ENCODE measurements around the gene VWA3B.
"Not testable (repeated sequence)": the region's sequence is repeated elsewhere in the genome, so short reads cannot be mapped to it uniquely, and the experiment has no call there.

The VWA3B gene

DNA sequence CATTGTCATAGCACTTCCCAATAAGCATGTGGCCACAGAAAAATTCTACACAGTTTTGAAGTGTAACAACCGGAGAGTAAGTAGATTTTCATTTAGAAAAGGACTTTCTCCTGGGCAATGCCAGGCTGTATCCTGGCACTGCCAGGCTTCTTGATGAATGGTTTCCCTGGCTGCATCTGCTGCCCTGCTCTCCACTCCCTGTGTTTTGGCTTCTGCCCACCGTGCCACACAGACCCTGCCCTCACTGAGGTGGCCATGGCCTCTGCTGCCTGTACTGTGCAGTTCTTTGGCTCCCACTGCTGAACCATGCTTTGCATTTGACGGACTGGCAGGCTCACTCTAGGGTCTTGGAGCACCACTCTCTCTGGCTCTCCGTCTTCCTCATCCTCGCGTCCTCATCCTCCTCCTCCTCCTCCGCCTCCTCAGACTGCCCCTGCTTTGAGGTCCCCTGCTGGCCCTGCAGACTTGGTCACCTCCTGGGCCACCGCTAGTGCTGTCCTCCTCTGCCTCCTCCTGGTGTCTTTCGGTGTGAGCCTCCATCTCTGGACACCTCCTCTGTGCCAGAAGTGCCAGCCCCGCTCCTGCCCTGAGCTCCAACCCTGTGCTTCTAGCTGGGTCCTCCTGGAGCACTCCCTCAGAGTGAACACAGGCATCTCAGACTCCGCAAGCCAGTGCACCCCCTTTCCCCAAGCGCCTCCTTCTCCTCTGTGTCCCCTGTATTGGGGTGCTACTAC, 213.3 kb downstream of the VWA3B start:
- DNase-seq = no peak

DNA sequence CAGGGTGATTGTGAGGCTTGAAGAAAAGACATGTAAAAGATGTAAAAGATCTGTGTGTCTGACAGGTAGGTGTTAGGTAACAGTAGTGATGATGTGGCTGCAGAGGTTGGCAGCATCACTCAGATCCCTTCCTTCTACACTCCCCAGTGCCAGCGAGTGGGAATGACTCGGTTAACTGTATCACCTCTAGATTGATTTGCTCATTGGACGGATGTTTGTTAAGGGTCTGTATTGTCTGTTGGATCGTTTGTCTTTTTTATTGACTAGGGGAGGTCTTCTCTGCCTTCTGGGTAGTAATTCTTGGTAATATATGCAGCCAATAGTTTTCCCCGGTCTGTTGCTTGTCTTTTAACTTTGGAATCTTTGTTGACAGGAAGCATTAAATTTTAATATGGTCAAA, 214.5 kb downstream of the VWA3B start:
- no peak for DNase-seq

DNA sequence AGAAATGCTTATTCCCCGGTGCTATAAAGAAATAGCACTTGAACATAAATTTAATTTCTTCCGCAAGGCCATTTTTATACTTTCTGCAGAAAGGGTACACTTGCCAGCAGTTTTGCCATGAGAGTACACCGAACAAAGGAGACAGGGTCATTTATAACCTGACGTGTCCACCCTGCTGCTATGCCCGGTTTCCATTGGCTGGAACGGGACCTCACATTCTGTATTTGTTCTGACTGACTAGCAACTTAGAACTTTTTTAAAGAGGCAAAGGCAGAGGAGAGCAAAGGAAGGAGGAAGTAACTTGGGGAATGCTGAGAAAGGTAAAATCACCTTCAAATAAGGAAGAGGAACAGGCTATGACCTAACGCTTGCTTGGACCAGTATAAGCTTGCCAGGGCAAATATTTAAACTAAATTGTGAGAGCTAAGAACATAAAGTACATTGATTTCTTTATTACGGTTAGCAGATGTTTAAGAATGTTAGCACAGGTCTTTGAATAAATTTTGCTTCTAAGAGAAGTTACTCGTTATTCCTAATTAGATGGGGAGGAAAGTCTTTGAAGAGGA, 220.2 kb downstream of the VWA3B start:
- DNase-seq = not testable (repeated sequence)

DNA sequence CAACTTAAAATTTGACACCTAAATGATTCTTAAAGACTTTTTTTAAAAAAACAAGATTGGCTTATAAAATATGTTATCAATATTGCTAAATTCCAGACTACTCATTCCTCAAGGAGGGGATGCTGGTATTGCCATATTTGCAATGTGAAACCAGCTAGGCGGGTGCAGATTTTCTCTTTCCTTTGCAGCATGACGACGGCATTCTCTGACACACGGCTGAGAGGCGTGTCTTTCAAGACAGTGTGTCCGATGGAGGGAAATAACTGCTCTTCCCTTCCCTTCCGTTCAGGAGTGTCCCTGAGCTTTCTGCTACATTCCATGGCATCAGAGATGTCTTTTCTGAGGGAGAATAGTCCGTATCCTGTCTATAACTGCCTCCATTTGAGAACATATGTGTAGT, 221.1 kb downstream of the VWA3B start:
- DNase-seq = no peak

DNA sequence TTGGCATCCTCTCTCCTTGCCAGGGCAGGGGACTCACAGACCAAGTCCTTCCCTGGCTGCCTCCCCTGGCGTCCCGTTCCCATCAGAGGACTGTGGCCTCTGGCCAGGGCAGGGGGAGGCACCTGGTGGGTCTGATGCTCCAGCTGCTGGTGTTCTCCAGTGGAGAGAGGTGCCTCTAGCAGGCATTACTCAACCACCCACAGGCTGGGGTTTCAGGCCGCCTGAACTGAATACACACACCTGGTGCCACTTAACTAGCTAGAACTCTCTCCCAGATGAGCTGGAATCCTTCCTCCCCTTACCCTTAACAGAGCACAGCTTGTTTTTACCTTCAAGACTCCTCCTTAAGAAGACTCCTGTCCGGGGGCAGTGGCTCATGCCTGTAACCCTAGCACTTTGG, 221.6 kb downstream of the VWA3B start:
- no peak for DNase-seq

DNA sequence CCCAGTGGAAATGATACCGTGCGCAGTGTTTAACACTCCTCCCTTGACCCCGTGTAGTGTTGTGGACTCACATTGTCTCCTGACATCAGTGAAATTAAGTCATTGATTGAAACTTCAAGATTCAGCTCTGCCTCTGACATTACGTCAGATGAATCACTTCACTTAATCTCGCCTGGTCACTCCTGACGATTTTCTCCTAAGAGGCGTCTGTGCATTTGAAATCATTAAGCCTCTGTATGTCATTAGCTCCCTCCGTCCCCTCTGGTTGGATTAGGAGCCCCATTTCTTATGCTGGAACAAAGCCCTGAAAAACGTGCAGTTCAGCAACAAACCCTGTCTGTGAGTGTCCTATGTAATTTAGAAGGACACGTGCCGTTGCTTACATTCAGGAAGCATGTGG, 222.6 kb downstream of the VWA3B start:
- DNase-seq = no peak

DNA sequence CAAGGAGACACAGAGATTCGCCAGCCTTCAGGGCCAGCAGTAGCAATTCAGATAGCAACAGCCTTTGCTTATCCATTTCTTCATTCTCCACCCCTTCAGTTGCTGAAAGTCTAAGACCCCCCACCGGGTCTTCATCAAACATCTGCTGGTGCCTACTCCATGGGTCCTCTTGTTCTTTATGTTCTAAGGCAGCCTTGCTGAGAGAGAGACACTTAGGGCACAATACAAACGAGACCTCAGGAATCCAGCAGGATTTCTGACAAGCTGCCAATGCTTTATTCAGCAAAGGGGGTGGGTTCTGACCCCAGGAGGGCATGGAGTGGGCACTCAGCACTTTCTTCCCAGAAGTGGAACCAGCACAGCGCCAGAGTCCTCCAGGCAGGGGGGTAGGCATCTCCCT, 223.0 kb downstream of the VWA3B start:
- no peak for DNase-seq

DNA sequence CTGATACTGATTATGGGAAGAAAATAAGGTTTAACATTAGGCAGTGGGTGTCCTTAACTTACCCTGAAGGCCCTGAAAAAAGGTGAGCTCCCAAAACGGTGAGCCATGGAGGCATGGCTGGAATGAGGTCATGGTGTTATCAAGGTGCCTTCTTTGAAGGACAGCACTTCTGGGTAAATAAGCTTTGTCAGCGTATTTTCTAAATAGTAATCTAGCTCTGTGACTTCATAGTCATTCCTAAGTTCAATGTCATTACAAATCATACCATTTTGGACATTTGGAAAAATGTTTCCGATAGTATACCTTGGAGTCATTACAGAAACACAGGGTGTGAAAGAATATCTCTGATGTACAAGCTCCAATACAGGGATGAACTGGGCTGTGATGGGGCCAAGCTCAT, 224.1 kb downstream of the VWA3B start:
- DNase-seq = no peak

DNA sequence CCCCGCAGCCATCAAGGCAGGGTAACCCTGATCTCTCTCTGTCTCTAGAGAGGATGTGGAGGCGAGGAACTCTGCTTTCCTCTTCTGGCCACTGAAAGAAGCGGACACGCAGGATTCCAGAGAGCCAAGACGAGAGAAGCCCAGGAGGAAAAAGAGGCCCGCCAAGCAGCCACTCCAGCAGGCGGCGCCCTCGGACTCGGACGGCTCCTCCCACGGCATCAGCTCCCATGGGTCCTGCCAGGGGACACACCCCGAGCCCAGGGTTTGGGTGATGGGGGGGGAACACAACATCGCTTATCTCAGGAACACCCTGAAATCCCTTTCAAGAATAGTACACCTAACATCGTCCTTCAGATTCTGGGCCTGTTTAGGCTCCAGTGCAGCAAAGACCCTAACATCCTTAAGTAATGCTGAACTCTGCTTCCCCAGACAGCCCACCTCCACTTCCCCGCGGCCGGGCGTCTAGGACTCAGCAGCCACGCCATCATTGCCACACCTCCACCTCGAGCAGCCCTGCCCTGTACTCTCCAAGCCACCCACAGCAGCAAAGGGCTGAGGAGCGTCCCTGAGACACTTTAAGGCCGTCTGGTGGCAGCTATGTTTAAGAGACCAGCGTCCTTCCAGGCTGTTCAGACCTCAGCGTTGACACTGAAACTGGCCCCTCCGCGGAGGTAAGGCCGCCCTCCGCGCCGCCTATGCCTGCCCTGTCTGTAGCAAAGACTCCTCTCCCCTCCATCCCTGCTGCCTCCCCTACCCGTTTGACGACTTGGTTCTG, 225.0 kb downstream of the VWA3B start:
- DNase-seq = no peak

DNA sequence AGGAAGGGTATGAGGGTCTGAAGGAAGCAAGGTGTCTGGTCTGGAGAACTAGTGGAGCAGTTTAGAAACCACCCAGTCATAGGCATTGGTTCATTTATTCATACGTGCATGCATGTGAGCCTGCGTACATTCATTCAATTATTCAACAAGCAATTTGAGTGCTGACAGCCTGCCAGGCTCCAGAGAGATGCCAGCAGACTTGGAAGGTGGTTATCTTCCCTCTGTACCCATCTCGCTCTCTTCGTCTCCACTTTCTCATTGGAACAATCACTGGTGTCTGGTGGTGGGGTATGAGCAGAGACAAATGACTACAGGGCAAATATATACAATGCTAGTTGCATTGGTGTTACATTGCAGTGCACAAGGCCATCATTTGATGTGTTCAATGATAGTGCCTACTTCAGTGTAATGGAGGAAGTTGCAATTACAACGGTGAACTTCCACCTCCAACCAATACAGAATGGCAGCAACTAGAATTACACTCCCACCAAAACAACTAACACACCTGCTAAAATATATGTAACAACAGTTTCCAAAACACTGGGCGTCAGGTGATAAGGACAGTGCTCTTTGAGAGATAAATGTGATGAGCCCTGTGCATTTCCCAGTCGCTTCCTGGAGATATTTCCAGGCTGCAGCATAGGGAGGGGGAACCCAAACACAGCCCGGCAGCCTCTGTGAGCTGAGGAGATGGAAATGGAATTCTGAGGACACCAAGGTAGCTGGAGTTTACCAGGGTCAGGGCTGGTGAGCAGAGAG, 226.7 kb downstream of the VWA3B start:
- no peak for DNase-seq

DNA sequence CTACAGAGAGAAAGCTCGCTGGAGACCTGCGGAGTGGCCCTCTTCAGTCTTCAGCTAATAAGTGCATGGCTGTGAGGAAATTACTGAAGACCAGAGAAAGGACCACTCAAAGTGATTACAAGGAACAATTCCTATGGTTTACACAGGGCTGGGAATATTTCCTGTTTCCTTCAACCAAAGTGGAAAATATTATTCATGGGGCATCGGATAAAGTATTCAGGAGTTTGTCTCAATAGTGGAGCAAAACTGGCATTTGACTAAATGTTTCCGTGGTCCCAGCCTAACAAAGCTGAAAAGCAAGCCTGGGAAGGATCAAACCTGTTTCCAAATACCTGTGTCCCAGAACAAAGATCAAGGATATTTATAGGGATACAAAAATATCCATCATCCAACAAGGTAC, 227.3 kb downstream of the VWA3B start:
- no peak for DNase-seq

DNA sequence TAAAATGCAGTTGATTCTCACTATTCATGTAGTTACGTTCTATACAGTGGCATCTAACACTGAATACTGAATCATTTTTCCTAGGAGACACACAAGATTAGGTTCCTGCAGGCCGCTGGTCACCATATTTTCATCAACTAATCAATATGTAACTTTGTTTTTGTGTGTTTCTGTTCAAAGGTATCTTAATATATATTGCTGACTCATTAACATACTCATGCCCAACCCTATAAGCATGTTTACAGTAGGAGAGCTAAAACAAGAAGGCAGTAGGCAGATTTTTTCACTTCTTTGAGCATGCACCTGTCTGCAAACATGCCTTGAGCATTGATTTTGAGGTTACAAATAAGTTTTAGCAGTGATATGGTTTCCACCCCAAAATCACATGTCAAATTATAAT, 229.0 kb downstream of the VWA3B start:
- no peak for DNase-seq

DNA sequence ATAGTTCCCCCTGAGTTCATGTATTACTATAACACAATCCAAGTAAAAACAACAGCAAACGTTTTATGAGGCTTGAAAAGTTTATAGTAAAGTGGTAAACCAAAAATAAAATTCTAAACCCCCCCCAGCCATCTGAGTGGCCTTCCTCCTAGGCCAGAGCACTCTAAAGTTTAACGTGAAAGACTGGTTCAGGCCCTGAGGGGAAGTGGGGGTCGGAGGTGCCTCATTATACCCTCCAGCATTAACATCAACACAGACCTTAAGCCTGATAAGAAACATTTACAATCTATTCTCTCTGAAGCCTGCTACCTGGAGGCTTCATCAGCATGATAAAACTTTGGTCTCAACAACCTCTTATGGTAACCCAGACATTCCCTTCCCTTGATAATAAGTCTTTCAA, 230.2 kb downstream of the VWA3B start:
- no peak for DNase-seq

DNA sequence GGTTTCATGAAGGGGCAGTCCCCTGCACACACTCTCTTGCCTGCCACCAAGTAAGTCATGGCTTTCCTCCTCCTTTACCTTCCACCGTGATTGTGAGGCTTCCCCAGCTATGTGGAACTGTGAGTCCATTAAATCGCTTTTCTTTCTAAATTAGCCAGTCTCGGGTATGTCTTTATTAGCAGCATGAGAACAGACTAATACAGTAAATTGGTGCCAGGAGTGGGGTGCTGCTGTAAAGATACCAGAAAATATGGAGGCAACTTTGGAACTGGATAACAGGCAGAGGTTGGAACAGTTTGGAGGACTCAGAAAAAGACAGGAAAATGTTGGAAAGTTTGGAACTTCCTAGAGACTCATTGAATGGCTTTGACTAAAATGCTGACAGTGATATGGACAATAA, 233.2 kb downstream of the VWA3B start:
- not testable (repeated sequence) for DNase-seq

DNA sequence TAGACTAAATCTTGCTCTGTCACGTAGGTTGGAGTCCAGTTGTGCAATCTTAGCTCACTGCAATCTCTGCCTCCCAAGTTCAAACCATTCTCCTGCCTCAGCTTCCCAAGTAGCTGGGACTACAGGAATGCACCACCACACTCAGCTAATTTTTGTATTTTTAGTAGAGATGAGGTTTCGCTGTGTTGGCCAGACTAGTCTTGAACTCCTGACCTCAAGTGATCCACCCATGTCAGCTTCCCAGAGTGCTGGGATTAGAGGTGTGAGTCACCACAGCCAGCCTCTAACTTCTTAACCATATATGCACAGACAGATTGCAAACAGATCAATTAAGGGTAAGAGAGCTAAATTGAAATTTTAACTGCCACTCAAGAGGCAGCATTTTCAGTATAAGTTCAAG, 237.2 kb downstream of the VWA3B start:
- no peak for DNase-seq

DNA sequence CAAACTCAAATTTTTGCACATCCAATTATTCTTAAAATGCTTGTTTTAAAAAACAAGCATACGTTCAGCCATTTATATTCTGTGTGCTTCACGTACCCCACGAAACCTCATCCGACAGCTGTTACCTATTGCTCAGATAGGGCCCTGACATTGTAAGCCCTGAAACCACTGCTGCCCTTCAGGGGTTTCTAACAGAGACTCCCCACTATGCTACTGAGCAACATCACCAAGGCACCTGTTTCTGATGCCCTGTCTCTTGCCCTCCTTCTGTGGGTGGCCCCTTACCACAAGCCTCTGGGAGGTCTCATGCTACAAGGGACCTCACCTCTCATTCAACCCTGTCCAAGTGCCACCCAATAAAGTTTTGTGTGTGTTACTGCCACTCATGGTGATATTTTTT, 240.8 kb downstream of the VWA3B start:
- no peak for DNase-seq

DNA sequence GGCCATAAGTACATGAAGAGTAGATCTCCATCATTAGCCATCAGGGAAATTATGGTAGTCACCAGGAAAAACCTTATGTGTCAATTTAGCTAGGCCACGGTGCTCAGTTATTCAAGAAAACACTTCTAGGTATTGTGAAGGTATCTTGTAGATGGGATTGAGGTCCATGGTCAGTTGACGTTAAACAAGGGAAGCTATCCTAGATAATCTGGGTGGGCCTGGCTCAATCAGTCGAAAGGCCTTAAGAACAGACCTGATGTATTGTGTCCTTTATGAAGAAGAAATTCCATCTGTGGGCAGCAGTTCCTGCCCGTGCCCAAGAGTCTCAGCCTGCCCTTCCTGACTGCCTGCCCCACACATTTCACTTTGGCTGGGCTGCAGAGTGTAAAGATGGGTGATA, 242.6 kb downstream of the VWA3B start:
- no peak for DNase-seq

DNA sequence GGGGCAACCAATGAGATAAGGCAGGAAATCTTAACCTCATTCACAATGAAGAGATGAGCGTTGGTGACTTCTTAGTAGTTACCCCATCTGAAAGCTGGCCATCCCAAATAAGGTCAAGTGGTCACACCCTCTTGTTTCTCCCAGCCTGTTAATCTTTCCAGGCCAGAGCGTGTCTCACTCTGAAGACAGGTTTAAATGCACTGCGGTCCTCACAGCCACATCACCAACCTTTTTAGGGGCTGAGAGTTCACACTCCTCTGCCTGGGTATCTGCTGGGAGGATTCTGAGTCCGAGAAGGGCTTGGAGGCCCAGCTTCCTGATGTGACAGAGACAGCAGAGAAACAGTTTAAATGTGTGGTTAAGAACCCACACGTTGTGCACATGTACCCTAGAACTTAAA, 246.0 kb downstream of the VWA3B start:
- no peak for DNase-seq

DNA sequence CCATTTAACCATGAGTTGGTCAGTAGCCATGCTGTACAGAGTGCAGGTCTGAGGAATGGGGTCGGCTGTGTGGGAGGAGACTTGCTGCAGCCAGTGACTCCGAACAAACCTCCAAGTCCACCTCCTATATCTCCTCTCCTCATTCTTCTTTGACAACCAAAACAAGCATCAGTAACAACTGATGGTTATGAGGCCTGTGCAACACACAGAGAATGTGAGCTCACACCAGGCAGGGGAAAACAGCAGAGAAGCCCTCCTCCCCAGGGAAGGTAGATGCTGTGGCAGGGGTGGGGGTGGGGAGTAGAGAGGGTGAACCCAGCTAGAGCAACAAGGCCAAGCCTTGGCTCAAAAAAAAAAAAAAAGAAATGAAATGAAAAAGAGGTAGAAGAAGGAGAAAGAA, 247.0 kb downstream of the VWA3B start:
- no peak for DNase-seq

DNA sequence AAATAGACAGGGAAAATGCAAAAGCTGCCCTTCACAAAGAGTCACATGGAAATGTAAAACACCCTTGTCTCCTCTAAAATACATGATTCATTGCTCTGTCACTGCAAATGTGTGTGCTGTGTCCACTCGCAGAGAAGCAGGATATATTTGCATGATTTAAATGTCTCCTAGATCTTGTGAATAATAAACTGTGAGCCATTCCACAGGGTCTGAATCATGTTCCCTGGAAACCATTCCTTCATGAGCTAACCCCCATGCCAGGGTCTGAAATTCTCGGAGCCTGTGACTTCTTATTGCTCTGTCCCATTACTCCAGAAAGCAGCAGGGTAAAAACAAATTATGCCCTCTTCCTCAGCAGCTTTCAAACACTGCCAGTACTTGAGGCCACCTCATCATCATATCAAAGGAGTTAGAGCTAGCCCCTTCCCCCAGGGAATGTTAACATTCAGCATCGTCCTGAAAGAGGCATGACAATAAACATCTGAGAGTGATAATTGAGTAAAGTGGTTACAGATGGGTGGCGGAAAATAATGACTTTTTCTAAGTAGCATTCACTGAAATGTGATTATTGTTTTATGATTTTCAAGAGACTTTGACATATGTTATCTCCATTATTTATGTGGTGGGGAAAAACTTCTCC, 247.6 kb downstream of the VWA3B start:
- DNase-seq = no peak

DNA sequence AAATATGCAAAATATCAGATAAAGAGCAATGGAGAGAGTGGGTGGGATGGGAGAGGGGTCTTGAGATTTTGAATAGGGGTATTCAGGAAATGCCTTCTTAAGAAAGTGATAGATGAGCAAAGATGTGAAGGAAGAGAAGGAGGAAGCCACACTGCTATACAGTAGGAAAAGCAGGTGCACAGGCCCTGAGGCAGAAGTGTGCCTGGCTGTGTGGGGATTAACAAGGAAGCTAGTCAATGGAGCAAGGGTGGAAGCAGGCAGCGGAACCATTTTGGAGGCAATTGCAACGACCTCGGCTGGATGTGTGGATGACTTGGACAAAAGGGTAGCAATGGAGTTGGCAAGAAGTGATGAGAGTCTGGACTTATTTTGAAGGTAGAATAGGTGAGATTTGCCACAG, 248.3 kb downstream of the VWA3B start:
- DNase-seq = no peak

DNA sequence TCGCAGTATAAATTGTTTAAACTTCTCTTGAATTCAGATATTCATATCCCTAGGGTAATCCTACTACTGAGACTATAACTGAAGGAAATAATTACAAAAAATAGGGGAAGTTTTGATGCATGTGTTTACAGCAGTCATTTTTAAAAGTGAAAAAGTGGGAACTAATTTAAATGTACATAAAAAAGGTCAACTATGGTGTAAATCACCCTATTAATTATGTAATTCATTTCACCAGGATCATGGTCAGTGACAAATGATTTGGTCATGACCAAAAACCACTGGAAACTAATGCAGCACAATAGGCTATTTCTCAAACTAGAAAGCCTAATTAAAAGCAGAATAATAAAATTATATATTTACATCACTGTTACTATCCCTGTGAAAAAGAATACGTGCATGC, 254.3 kb downstream of the VWA3B start:
- no peak for DNase-seq

DNA sequence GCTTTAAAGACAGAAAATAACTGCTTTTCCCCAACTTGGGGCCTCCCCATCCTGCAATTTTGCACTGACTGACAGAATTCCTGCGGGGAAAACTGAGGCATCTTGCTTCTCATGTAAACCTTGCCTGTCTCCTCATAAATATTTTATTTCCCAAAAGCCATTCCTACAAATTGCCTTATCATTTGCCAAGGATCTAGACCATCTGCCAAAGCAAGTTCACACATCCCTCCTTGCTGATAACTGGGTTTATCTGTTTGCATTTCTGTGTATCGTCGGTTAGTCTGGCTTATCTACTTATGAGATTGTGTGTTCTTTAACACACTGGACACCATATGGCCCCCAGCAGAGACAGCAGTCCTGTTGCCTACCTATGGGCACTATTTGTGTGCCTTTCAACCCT, 256.3 kb downstream of the VWA3B start:
- DNase-seq = no peak
